Gastroesophageal sphincter (tissue), 3 donors: Measurements from ENCODE around the gene ADGRF1.

Experiments
- CTCF ChIP-seq, 4 experiments: fragments of 200-600 bp in 2 of 4; fragments of 450-650 bp in 2 of 4; sonication (generic) in 1 of 4; IDR thresholded peaks; one replicate each; pipeline ENCODE4 v1.5.1; 2017 to 2019; ENCODE audit warnings: antibody characterized with exemption in 4 of 4, mild to moderate bottlenecking in 2 of 4, moderate library complexity in 2 of 4
- POLR2A ChIP-seq, 2 donors: fragments of 450-650 bp; IDR thresholded peaks; one replicate each; pipeline ENCODE4 v1.6.1; 2017; ENCODE audit warnings: antibody characterized with exemption in 2 of 2, mild to moderate bottlenecking in 2 of 2, moderate library complexity in 1 of 2
- POLR2AphosphoS5 ChIP-seq: sonication (generic); formaldehyde crosslinking; IDR thresholded peaks from one replicate; pipeline ENCODE4 v1.6.1; 2017; ENCODE audit warnings: antibody characterized with exemption

- TF ChIP-seq POLR2AphosphoS5 (no peak), CTCF (IDR thresholded peaks at IDR 0.05) (no peak), POLR2A (IDR thresholded peaks at IDR 0.05) (no peak)
Observed at GRCh38 chr6:47069156-47069555, 27.0 kb upstream of the ADGRF1 start.
